ENCODE measurements around the gene FAM83E. TPM values are rescaled to one million over a fixed set of nuclear protein-coding genes. Genes with fewer than 3 reads are reported as not detected.
"Not testable (repeated sequence)": the region's sequence is repeated elsewhere in the genome, so short reads cannot be mapped to it uniquely, and the experiment has no call there.

FAM83E gene
- total RNA-seq, 1 donor from 2014 or later, result 3.7 TPM

DNA sequence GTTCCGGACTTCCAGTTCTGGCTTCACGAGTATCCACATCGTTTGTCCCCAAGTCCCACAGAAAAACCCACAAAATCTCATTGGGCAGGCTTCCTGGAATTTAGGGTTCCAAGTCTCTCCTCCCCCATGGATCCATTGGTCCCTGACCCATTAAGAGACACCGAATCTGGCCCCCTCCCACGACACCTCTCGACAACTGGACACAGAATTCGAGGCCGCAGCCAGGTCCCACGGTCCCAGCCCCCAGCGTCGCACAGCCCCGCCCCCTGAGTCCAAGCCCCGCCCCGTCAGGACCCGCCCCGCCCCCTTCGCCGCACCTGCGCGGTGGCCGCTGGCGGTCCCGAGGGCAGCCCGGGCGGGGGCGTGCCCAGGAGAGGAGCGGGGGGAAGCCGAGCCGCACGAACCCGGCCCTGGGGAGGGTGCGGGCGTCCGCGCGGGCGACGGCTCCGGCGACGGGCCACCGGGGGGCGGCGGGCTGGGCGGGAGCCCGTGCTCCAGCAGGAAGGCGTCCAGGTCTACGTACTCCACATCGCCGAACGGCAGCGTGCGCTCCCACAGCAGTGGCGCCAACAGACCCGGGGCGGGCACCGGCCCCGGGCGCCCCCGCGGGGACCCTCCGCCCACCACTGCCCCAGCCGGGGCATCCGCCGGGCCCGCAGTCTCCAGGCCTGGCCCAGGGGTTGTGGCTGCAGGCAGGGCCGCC lies 20.5 kb upstream of the FAM83E start:
- H3K36me3 Mint-ChIP-seq, result peaks cover 13% of the 10 kb centered on the region
- peak in 1 of 2 experiments; percentile 75 for DNase-seq (ENCODE audit: low spot score in 2 of 2, unreplicated experiment in 2 of 2)
- H3K27ac Mint-ChIP-seq, result peak overlapping the region; percentile 93
- peaks cover 37% of the 10 kb centered on the region for H3K4me1 Mint-ChIP-seq
- no peaks in the 10 kb centered on the region for H3K27me3 Mint-ChIP-seq (ENCODE audit: low read depth)
- no peaks in the 10 kb centered on the region for H3K9me3 Mint-ChIP-seq
- TF ChIP-seq, protein P1, sequence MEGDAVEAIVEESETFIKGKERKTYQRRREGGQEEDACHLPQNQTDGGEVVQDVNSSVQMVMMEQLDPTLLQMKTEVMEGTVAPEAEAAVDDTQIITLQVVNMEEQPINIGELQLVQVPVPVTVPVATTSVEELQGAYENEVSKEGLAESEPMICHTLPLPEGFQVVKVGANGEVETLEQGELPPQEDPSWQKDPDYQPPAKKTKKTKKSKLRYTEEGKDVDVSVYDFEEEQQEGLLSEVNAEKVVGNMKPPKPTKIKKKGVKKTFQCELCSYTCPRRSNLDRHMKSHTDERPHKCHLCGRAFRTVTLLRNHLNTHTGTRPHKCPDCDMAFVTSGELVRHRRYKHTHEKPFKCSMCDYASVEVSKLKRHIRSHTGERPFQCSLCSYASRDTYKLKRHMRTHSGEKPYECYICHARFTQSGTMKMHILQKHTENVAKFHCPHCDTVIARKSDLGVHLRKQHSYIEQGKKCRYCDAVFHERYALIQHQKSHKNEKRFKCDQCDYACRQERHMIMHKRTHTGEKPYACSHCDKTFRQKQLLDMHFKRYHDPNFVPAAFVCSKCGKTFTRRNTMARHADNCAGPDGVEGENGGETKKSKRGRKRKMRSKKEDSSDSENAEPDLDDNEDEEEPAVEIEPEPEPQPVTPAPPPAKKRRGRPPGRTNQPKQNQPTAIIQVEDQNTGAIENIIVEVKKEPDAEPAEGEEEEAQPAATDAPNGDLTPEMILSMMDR (IDR thresholded peaks at IDR 0.05; ENCODE audit: unreplicated experiment), result no peak
- H3K4me3 Mint-ChIP-seq, result peak overlapping the region; percentile 94

DNA sequence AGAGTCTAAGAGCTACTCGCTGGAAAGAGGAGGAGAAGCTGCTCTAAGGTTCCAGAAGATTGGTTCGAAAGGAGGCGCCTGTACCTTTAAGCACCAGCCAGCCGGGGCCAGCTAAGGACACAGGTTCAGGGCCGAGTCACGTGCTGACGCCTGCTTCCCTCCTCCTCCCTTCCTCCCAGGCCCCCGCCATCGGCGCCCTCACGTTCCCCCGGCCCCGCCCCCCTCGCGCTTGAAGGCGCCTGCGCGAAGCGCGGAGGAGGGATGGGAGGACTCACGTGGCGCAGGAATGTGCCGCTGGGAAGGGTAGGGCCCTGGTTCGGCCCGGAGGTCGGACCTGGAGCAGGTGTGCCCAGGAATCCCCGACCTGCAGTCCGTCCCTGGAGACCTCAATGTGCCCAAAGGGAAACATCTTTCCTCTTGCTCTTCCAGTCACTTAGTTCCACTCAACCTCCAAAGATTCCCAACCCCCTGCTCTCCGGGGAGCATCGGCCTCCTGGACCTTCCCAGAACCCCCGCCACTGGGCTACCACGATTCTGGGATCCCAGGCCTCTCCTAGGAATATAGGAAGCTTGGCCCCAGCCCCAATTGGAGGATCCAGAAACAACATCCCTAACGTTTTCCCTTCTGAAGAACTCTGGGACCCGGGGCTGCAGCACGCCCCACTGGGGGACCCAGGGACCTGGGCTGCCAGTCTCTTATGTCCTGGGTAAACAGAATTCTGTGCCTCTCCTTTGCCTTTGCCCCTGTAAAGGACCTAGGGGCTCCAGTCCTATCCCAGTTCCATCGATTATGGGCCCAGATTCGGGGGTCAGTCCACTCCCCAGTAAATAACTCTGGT lies 19.8 kb upstream of the FAM83E start:
- TF ChIP-seq, protein P1 (IDR thresholded peaks at IDR 0.05; ENCODE audit: unreplicated experiment), result no peak
- peaks cover 11% of the 10 kb centered on the region for H3K36me3 Mint-ChIP-seq
- no peaks in the 10 kb centered on the region for H3K27me3 Mint-ChIP-seq (ENCODE audit: low read depth)
- H3K27ac Mint-ChIP-seq, result peak overlapping the region; percentile 93
- peaks cover 44% of the 10 kb centered on the region for H3K4me1 Mint-ChIP-seq
- H3K4me3 Mint-ChIP-seq, result peak overlapping the region; percentile 67
- H3K9me3 Mint-ChIP-seq, result no peaks in the 10 kb centered on the region
- peak; percentile 85 to 89 for DNase-seq (ENCODE audit: low spot score in 2 of 2, unreplicated experiment in 2 of 2)

DNA sequence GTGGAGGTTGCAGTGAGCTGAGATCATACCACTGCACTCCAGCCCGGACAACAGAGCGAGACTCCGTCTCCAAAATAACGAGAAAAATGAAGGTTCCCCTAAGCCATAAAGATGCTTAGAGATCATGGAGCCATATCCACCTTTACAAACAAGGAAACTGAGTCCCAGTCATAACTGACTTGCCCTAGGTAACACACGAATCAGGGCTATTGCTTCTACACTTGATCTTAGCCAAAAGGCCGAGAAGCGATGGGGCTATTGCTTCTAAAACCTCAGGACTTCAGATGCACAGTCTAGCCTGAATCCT lies 19.1 kb upstream of the FAM83E start:
- DNase-seq (ENCODE audit: low spot score in 2 of 2, unreplicated experiment in 2 of 2), result no peak
- TF ChIP-seq, protein P1 (IDR thresholded peaks at IDR 0.05; ENCODE audit: unreplicated experiment), result no peak
- Mint-ChIP-seq H3K36me3 (peaks cover 9% of the 10 kb centered on the region), H3K27me3 (ENCODE audit: low read depth) (no peaks in the 10 kb centered on the region), H3K27ac (peak overlapping the region; percentile 67), H3K4me3 (peak overlapping the region; percentile 67), H3K9me3 (no peaks in the 10 kb centered on the region), H3K4me1 (peaks cover 43% of the 10 kb centered on the region)

DNA sequence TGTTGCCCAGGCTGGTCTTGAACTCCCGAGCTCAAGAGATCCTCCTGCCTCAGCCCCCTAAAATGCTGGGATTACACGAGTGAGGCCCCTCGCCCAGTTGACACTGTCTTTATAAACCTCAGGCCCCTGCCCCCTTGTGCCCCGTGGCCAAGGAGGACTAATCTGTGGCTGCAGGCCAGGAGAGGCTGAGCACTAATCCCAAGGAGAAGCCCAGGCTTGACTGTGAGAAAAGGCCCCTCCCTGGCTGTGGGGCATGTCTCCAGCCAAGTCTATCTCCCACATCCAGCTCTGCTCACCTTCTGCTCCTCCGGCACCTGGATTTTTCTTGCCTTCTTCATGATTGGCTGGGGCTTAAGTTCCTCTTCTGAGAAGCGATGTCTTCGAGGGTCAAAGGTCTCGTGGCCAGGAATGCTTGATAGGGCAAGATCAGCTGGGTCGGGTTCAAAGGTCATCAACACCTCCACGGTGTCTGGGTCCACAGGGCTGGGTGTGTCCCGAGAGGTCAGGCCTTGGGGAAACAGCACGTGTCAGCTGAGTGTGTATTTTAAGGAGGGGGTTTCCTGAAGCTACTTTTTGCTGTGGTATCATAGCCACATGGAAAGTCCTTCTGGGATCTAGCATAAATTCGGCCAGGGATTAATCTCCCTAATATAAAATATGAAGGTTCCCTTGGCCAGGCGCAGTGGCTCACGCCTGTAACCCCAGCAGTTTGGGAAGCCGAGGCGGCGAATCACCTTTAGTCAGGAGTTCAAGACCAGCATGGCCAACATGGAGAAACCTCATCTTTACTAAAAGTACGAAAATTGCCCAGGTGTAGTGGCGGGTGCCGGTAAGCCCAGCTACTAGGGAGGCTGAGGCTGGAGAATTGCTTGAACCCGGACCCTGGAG lies 18.5 kb upstream of the FAM83E start:
- H3K27me3 Mint-ChIP-seq (ENCODE audit: low read depth), result no peaks in the 10 kb centered on the region
- DNase-seq (ENCODE audit: low spot score in 2 of 2, unreplicated experiment in 2 of 2), result no peak
- peaks cover 38% of the 10 kb centered on the region for H3K4me1 Mint-ChIP-seq
- peaks cover 4% of the 10 kb centered on the region for H3K36me3 Mint-ChIP-seq
- TF ChIP-seq, protein P1 (IDR thresholded peaks at IDR 0.05; ENCODE audit: unreplicated experiment), result no peak
- no peak overlapping the region for H3K4me3 Mint-ChIP-seq
- H3K27ac Mint-ChIP-seq, result no peak overlapping the region
- no peaks in the 10 kb centered on the region for H3K9me3 Mint-ChIP-seq

DNA sequence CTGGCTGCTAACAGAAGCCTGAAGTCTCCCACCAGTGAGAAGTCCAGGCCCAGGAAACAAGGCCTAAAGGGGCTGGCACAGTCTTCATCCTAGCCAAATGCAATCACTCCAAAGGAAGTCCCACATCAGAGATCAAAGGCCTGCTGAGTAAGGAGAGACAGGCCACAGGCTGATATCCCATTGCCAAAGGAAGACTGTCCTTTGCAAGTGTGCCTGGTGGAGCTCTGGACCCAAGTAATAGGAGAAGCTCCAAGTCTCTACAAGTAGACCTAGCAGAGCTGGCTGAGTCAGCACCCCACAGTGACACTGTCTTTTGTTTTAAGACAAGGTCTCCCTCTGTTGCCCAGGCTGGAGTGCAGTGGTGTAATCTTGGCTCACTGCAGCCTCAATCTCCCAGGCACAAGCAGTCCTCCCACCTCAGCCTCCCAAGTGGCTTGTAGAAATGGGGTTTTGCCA lies 17.8 kb upstream of the FAM83E start:
- Mint-ChIP-seq H3K4me1 (peaks cover 34% of the 10 kb centered on the region), H3K4me3 (no peak overlapping the region), H3K27me3 (ENCODE audit: low read depth) (no peaks in the 10 kb centered on the region), H3K9me3 (no peaks in the 10 kb centered on the region), H3K27ac (no peak overlapping the region), H3K36me3 (peaks cover 3% of the 10 kb centered on the region)
- TF ChIP-seq, protein P1 (IDR thresholded peaks at IDR 0.05; ENCODE audit: unreplicated experiment), result no peak
- DNase-seq (ENCODE audit: low spot score in 2 of 2, unreplicated experiment in 2 of 2), result no peak

DNA sequence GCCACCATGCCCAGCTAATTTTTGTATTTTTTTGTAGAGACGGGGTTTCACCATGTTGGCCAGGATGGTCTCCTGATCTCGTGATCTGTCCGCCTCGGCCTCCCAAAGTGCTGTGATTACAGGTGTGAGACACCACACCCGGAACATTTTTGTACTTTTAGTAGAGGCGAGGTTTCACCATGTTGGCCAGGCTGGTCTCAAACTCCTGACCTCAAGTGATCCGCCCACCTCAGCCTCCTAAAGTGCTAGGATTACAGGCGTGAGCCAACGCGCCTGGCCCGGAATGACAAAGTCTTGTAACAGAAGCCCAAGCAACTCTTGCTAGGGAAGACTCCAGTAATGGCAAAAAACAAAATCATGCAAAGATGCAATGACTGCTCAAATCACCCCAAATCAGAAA lies 17.4 kb upstream of the FAM83E start:
- not testable (repeated sequence) for H3K27ac Mint-ChIP-seq; H3K36me3 Mint-ChIP-seq; DNase-seq (ENCODE audit: low spot score in 2 of 2, unreplicated experiment in 2 of 2); H3K9me3 Mint-ChIP-seq; H3K4me3 Mint-ChIP-seq; H3K27me3 Mint-ChIP-seq (ENCODE audit: low read depth)
- H3K4me1 Mint-ChIP-seq, result peaks cover 32% of the 10 kb centered on the region
